AG09309 (cell line): ENCODE data around the gene SLC25A29.
"Not testable (repeated sequence)": the region's sequence is repeated elsewhere in the genome, so short reads cannot be mapped to it uniquely, and the experiment has no call there.

Experiments
- DNase-seq: peaks from one replicate; pipeline ENCODE4 v3.0.0-alpha.2; 2010; ENCODE audit warnings: low read depth
- H3K4me3 ChIP-seq: 2 replicates; pipeline ENCODE4 v1.5.1; 2011; ENCODE audit warnings: mild to moderate bottlenecking, low read depth, low read length, moderate library complexity; ENCODE audit not compliant: control insufficient read depth
- CTCF ChIP-seq: IDR thresholded peaks from 2 replicates; pipeline ENCODE4 v1.5.1; 2011; ENCODE audit warnings: mild to moderate bottlenecking, low read depth, low read length, inconsistent platforms; ENCODE audit not compliant: insufficient read depth, control insufficient read depth; ENCODE audit errors: missing control alignments

SLC25A29 gene

GRCh38 chr14:100309028-100309737, 2.9 kb upstream of the SLC25A29 start:
- no peak for DNase-seq
- no peak overlapping the region for H3K4me3 ChIP-seq
- no peak for TF ChIP-seq CTCF

GRCh38 chr14:100308427-100308792, 2.2 kb upstream of the SLC25A29 start:
- H3K4me3 ChIP-seq, DNase-seq: not testable (repeated sequence)

GRCh38 chr14:100307766-100308426, 1.7 kb upstream of the SLC25A29 start:
- TF ChIP-seq CTCF, result no peak
- DNase-seq, result no peak
- no peak overlapping the region; the same call in 1 of the 2 replicates for H3K4me3 ChIP-seq

GRCh38 chr14:100306998-100307765, 938 bp upstream of the SLC25A29 start:
- DNase-seq, result no peak
- peak overlapping the region; percentile 80 for H3K4me3 ChIP-seq
- TF ChIP-seq CTCF, result no peak

- peak overlapping the region; percentile 63 for H3K4me3 ChIP-seq
- DNase-seq, result no peak
- TF ChIP-seq CTCF, result no peak
Measured at GRCh38 chr14:100305324-100306100, 732 bp downstream of the SLC25A29 start.

- no peak for TF ChIP-seq CTCF
- H3K4me3 ChIP-seq, result peak overlapping the region; percentile 63
- DNase-seq, result no peak
Measured at GRCh38 chr14:100304825-100305323, 1.4 kb downstream of the SLC25A29 start.

GRCh38 chr14:100303925-100304324, 2.3 kb downstream of the SLC25A29 start:
- DNase-seq, result no peak

More at GRCh38 chr14:100303925-100304324, 2.3 kb downstream of the SLC25A29 start:
- TF ChIP-seq CTCF, result no peak
- no peak overlapping the region for H3K4me3 ChIP-seq
